OCI-LY3 (cell line): ENCODE data around the gene RTL10.

Source experiments
- H2AFZ ChIP-seq: fragments of 200-600, 300-600 bp; shearing (Covaris generic); 2 replicates; pipeline ENCODE4 v1.6.0; 2014; ENCODE audit warnings: antibody characterized with exemption, low read depth, low read length
- H3K27ac ChIP-seq: fragments of 200-600, 300-600 bp; sonication (generic); 2 replicates; pipeline ENCODE4 v1.5.1; 2014; ENCODE audit warnings: mild to moderate bottlenecking, low read length, moderate library complexity, mixed read lengths
- H3K27me3 ChIP-seq: fragments of 200-600, 300-600 bp; sonication (generic); 2 replicates; pipeline ENCODE4 v1.6.1; 2014; ENCODE audit warnings: low read depth, low read length, mixed read lengths
- H3K36me3 ChIP-seq: fragments of 200-600, 300-600 bp; sonication (generic); replicated peaks from 2 replicates; pipeline ENCODE3; 2014; ENCODE audit warnings: low read depth, low read length, mixed read lengths
- H3K4me1 ChIP-seq: fragments of 300-600, 200-600 bp; sonication (generic); 2 replicates; pipeline ENCODE4 v1.6.1; 2014; ENCODE audit warnings: low read length, mixed read lengths
- H3K4me2 ChIP-seq: fragments of 200-600, 300-600 bp; sonication (generic); 2 replicates; pipeline ENCODE4 v1.6.1; 2014; ENCODE audit warnings: low read length, mixed read lengths
- H3K4me3 ChIP-seq: fragments of 300-600, 200-600 bp; sonication (generic); 2 replicates; pipeline ENCODE4 v1.5.1; 2014; ENCODE audit warnings: antibody characterized with exemption, mild to moderate bottlenecking, low read length, moderate library complexity
- H3K79me2 ChIP-seq: fragments of 300-600, 200-600 bp; shearing (Covaris generic); 2 replicates; pipeline ENCODE4 v1.6.1; 2014; ENCODE audit warnings: mild to moderate bottlenecking, low read length, mixed read lengths
- H3K9ac ChIP-seq: fragments of 300-600, 200-600 bp; shearing (Covaris generic); 2 replicates; pipeline ENCODE4 v1.6.0; 2014; ENCODE audit warnings: mild to moderate bottlenecking, low read length, moderate library complexity
- H3K9me3 ChIP-seq: fragments of 200-600, 300-600 bp; shearing (Covaris generic); 2 replicates; pipeline ENCODE4 v1.6.1; 2014; ENCODE audit warnings: low read length, mixed read lengths; ENCODE audit not compliant: insufficient read depth
- H4K20me1 ChIP-seq: fragments of 200-600, 300-600 bp; sonication (generic); 2 replicates; pipeline ENCODE4 v1.6.1; 2016; ENCODE audit warnings: low read length, mixed read lengths; ENCODE audit not compliant: insufficient read depth
- CTCF ChIP-seq: fragments of 200-600, 300-600 bp; sonication (generic); IDR thresholded peaks from 2 replicates; pipeline ENCODE4 v1.5.1; 2014; ENCODE audit warnings: antibody characterized with exemption, low read length, low read depth
- EZH2phosphoT487 ChIP-seq: fragments of 200-600 bp; shearing (Covaris generic); IDR thresholded peaks from 2 replicates; pipeline ENCODE4 v1.6.1; 2018; ENCODE audit warnings: antibody characterized with exemption, mixed run types, low read depth

The RTL10 gene

DNA sequence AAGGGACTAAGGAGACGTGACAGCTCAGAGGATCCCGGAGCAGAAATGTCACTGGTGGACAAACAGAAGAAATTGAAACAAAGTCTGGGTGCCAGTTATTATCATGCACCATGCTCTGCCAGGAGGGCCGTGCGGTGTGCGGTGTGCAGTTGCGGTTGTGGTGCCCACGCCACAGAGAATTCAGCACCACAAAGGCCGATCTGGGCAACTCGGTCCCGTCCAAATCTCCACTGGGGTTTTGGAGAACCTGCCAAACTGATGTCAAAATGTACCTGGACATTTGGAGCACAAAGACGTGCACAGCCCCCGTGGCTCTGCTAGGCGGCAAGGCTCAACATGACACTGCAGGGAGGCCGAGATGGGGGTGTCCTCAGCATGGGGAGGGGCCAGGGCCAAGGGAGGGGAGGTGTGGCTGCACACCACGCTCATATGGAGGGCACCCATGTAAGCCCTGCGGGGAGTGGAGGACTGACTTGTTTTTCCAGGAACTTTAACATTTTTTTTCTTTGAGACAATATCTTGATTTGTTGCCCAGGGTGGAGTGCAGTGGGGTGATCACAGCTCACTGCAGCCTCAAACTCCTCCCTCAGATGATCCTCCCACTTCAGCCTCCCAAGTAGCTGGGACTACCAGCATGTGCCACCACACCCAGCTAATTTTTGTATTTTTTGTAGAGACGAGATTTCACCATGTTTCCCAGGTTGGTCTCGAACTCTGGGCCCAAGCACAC lies 39.4 kb downstream of the RTL10 start:
- Histone ChIP-seq H3K36me3 (no peaks in the 10 kb centered on the region), H3K4me1 (no peaks in the 10 kb centered on the region), H3K27ac (no peak overlapping the region), H2AFZ (no peak overlapping the region), H3K4me2 (no peak overlapping the region), H3K27me3 (no peaks in the 10 kb centered on the region), H3K9me3 (no peaks in the 10 kb centered on the region), H3K9ac (no peak overlapping the region), H4K20me1 (no peaks in the 10 kb centered on the region; the same call in 1 of the 2 replicates), H3K79me2 (no peaks in the 10 kb centered on the region), H3K4me3 (no peak overlapping the region)
- TF ChIP-seq CTCF (no peak), EZH2phosphoT487 (no peak)

DNA sequence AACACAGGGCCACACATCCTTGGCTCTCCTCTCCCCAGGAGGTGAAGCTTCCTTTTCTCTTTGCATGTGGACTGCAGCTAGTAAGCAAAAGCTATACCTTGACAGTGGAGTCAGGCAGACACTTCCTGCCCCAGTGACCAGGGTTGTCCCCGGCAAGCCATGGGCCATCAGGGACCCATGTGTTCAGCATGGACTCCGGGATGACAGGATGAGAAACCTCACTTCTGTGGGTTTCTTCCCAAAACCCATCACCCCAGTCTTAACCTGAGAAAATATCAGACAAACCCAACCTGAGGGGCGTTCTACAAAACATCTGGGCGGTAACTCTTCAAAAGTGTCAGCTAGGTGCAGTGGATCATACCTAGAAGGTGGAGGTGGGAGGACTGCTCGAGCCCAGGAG lies 40.2 kb downstream of the RTL10 start:
- Histone ChIP-seq H3K9me3 (no peaks in the 10 kb centered on the region), H3K4me2 (no peak overlapping the region), H4K20me1 (no peaks in the 10 kb centered on the region), H3K79me2 (no peaks in the 10 kb centered on the region), H3K27me3 (no peaks in the 10 kb centered on the region), H3K9ac (no peak overlapping the region), H3K36me3 (no peaks in the 10 kb centered on the region), H3K4me1 (no peaks in the 10 kb centered on the region), H3K4me3 (no peak overlapping the region), H2AFZ (no peak overlapping the region), H3K27ac (no peak overlapping the region)
- TF ChIP-seq EZH2phosphoT487 (no peak), CTCF (no peak)

GRCh38 chr22:19812910-19813309 lies 41.8 kb downstream of the RTL10 start:
- H3K79me2 ChIP-seq: no peaks in the 10 kb centered on the region
- H3K9ac ChIP-seq: no peak overlapping the region
- no peaks in the 10 kb centered on the region for H3K27me3 ChIP-seq
- no peaks in the 10 kb centered on the region for H3K4me1 ChIP-seq
- H4K20me1 ChIP-seq: no peaks in the 10 kb centered on the region
- no peak overlapping the region for H2AFZ ChIP-seq
- no peak overlapping the region for H3K4me3 ChIP-seq
- TF ChIP-seq CTCF (no peak), EZH2phosphoT487 (no peak)
- H3K4me2 ChIP-seq: no peak overlapping the region
- no peaks in the 10 kb centered on the region for H3K9me3 ChIP-seq
- no peaks in the 10 kb centered on the region for H3K36me3 ChIP-seq
- no peak overlapping the region for H3K27ac ChIP-seq

DNA sequence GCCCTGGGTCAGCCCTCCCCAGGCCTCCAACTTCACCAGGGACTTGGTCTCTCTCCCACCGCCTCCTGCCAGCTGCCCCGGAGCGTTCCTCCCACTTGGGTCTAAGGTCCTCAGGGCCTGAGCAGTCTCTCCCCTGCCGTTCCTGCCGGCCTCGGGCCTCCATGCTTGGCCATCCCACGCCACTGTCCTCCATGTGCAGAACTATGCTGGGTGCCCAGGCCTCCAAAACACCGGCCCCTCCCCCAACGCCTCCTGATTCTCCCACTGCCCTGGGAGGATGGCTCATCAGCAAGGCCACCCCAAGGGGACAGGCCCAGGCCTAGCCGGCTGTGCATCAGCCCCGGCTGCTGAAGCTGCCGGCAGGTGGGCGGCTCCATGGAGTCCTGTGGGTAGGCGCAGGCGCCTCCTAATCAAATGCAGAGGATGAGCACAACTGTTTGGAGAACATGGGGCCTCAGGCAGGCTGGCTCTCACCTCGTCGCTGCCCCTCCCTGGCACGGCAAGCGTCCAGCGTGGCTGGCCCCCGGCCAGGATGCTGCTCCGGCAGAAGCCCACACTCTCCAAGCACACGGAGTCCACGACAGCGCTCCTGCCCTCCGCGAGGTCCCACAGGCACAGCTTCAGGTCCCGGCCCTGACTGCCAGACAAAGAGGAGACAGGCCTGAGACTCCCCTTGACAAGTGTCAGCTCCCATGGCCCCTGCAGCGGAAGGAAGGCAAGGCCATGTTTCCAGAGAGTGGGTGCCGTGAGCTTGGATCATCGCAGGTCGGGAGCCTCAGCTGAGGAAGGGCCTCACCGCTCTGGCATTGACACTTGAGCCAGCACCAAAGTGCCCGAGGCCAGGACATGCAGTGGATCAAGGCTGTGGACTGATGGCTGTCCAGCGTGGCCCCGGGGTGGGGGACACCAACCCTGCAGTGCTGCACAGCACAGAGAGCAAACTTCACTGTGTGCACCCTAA lies 42.6 kb downstream of the RTL10 start:
- Histone ChIP-seq H2AFZ (no peak overlapping the region), H3K4me3 (no peak overlapping the region), H3K36me3 (no peaks in the 10 kb centered on the region), H4K20me1 (no peaks in the 10 kb centered on the region), H3K27me3 (no peaks in the 10 kb centered on the region), H3K27ac (no peak overlapping the region), H3K4me2 (no peak overlapping the region), H3K4me1 (no peaks in the 10 kb centered on the region), H3K9me3 (no peaks in the 10 kb centered on the region), H3K79me2 (no peaks in the 10 kb centered on the region), H3K9ac (no peak overlapping the region)
- TF ChIP-seq CTCF (no peak), EZH2phosphoT487 (no peak)
